ENCODE data around the gene CKM.
"Not testable (repeated sequence)": the region's sequence is repeated elsewhere in the genome, so short reads cannot be mapped to it uniquely, and the experiment has no call there.

The CKM gene

GRCh38 chr19:45348367-45349125 is 25.9 kb upstream of the CKM start:
- no peak for DNase-seq

GRCh38 chr19:45347570-45348366 is 25.1 kb upstream of the CKM start:
- no peak for DNase-seq

GRCh38 chr19:45346449-45346848 is 23.8 kb upstream of the CKM start:
- DNase-seq: no peak

- no peak for DNase-seq
Measured at GRCh38 chr19:45345506-45345860, 22.8 kb upstream of the CKM start.

- no peak for DNase-seq
Measured at GRCh38 chr19:45344621-45345505, 22.2 kb upstream of the CKM start.

- DNase-seq: no peak
Measured at GRCh38 chr19:45342911-45343310, 20.2 kb upstream of the CKM start.

GRCh38 chr19:45340899-45341453 is 18.3 kb upstream of the CKM start:
- no peak for DNase-seq

GRCh38 chr19:45340232-45340898 is 17.7 kb upstream of the CKM start, which contains the start of gene KLC3:
TSS of gene KLC3 (plus strand) at chr19:45340750. CDS start at chr19:45345542, 4,792 bp downstream.
- no peak for DNase-seq

- no peak for DNase-seq
Measured at GRCh38 chr19:45339629-45340028, 17.0 kb upstream of the CKM start.

- DNase-seq: no peak
Measured at GRCh38 chr19:45336696-45337251, 14.1 kb upstream of the CKM start.

GRCh38 chr19:45334881-45335280 is 12.2 kb upstream of the CKM start:
- DNase-seq: not testable (repeated sequence)

- DNase-seq: no peak
Measured at GRCh38 chr19:45333609-45334303, 11.1 kb upstream of the CKM start.

- DNase-seq: no peak
Measured at GRCh38 chr19:45331411-45331810, 8.7 kb upstream of the CKM start.

GRCh38 chr19:45327404-45328143 is 4.9 kb upstream of the CKM start:
- DNase-seq: no peak

- DNase-seq: no peak
Measured at GRCh38 chr19:45324349-45324907, 1.8 kb upstream of the CKM start.

GRCh38 chr19:45323671-45324081 is 1.0 kb upstream of the CKM start:
- peak; percentile 55 for DNase-seq

- peak; percentile 69 for DNase-seq
Measured at GRCh38 chr19:45322311-45322710, 364 bp downstream of the CKM start.

- DNase-seq: no peak
Measured at GRCh38 chr19:45321848-45322247, 827 bp downstream of the CKM start.

GRCh38 chr19:45320997-45321775 is 1.5 kb downstream of the CKM start:
- DNase-seq: no peak

Data from retina (tissue), 1 donor.